CD14-positive monocyte (primary cell): ENCODE data around the gene C6orf163. TPM values are rescaled to one million over a fixed set of nuclear protein-coding genes. Genes with fewer than 3 reads are reported as not detected.

Experiments used
- DNase-seq, 3 donors: peaks; one replicate each; pipeline ENCODE4 v3.0.0-alpha.2; 2011 to 2022
- H2AFZ ChIP-seq: 2 replicates; pipeline ENCODE4 v1.6.0; 2012; ENCODE audit warnings: mild to moderate bottlenecking, low read depth, low read length, inconsistent platforms; ENCODE audit not compliant: insufficient read depth, poor library complexity, severe bottlenecking
- H3K27ac ChIP-seq, 2 donors: 1 replicate in 1 of 2; 2 replicates in 1 of 2; pipeline ENCODE4 v1.5.1; 2012 to 2013; ENCODE audit warnings: low read length in 2 of 2, control low read depth in 1 of 2, inconsistent platforms in 1 of 2, low read depth in 1 of 2, mild to moderate bottlenecking in 1 of 2
- H3K27me3 ChIP-seq, 2 donors: one replicate each; pipeline versions ENCODE4 v1.6.0 to v1.6.1; 2011 to 2013; ENCODE audit warnings: low read length in 2 of 2; ENCODE audit not compliant: control insufficient read depth in 2 of 2, insufficient read depth in 2 of 2
- H3K36me3 ChIP-seq, 2 donors: replicated peaks in 1 of 2; 1 replicate in 1 of 2; 2 replicates in 1 of 2; pipeline versions ENCODE4 v1.5.1 to v1.6.1; 2012 to 2013; ENCODE audit warnings: low read length in 2 of 2, control low read depth in 1 of 2, inconsistent platforms in 1 of 2, mild to moderate bottlenecking in 1 of 2; ENCODE audit not compliant: insufficient read depth in 2 of 2, control insufficient read depth in 1 of 2
- H3K4me1 ChIP-seq, 2 donors: 1 replicate in 1 of 2; 2 replicates in 1 of 2; pipeline versions ENCODE4 v1.5.1 to v1.6.1; 2012 to 2013; ENCODE audit warnings: low read length in 2 of 2, control low read depth in 1 of 2, inconsistent platforms in 1 of 2, mild to moderate bottlenecking in 1 of 2, moderate library complexity in 1 of 2; ENCODE audit not compliant: insufficient read depth in 2 of 2, control insufficient read depth in 1 of 2
- H3K4me2 ChIP-seq: replicated peaks from 2 replicates; pipeline ENCODE3; 2012; ENCODE audit warnings: low read length, moderate library complexity, mild to moderate bottlenecking; ENCODE audit not compliant: poor library complexity, severe bottlenecking; ENCODE audit errors: extremely low read depth
- H3K4me3 ChIP-seq, 3 experiments: fragments of 200-600 bp in 1 of 3; sonication (generic) in 1 of 3; replicated peaks in 1 of 3; 1 replicate in 2 of 3; 2 replicates in 1 of 3; pipeline ENCODE4 v1.5.1; 2011 to 2013; ENCODE audit warnings: low read length in 3 of 3, mild to moderate bottlenecking in 3 of 3, control low read depth in 2 of 3, low read depth in 2 of 3, inconsistent platforms in 1 of 3, moderate library complexity in 1 of 3
- H3K79me2 ChIP-seq: 2 replicates; pipeline ENCODE4 v1.6.0; 2012; ENCODE audit warnings: mild to moderate bottlenecking, control low read depth, inconsistent platforms, low read length, moderate library complexity; ENCODE audit not compliant: insufficient read depth
- H3K9ac ChIP-seq: 2 replicates; pipeline ENCODE4 v1.6.0; 2017; ENCODE audit warnings: low read length, mild to moderate bottlenecking; ENCODE audit not compliant: insufficient read depth, poor library complexity, severe bottlenecking
- H3K9me3 ChIP-seq, 2 donors: replicated peaks in 1 of 2; 1 replicate in 1 of 2; 2 replicates in 1 of 2; pipeline versions ENCODE4 v1.5.1 to v1.6.1; 2012 to 2013; ENCODE audit warnings: low read length in 2 of 2, control low read depth in 1 of 2; ENCODE audit not compliant: control insufficient read depth in 1 of 2, insufficient read depth in 1 of 2
- H4K20me1 ChIP-seq: 2 replicates; pipeline ENCODE4 v1.6.0; 2012; ENCODE audit warnings: mild to moderate bottlenecking, low read length, control low read depth, moderate library complexity; ENCODE audit not compliant: insufficient read depth
- H3K27ac Mint-ChIP-seq, 7 donors: one replicate each; pipeline ENCODE4 v1.8.0; 2020; ENCODE audit warnings: mild to moderate bottlenecking in 7 of 7, mixed read lengths in 7 of 7, moderate library complexity in 6 of 7, inconsistent platforms in 2 of 7
- H3K27me3 Mint-ChIP-seq, 3 donors: one replicate each; pipeline ENCODE4 v1.8.0; 2021 to 2022; ENCODE audit warnings: low read depth in 3 of 3, mild to moderate bottlenecking in 3 of 3, mixed read lengths in 3 of 3, moderate library complexity in 3 of 3, inconsistent platforms in 1 of 3
- H3K36me3 Mint-ChIP-seq, 2 donors: one replicate each; pipeline ENCODE4 v1.8.0; 2020; ENCODE audit warnings: mixed read lengths in 2 of 2, inconsistent platforms in 1 of 2, mild to moderate bottlenecking in 1 of 2
- H3K4me1 Mint-ChIP-seq: one replicate; pipeline ENCODE4 v1.8.0; 2020; ENCODE audit warnings: mild to moderate bottlenecking, mixed read lengths
- H3K4me3 Mint-ChIP-seq, 2 donors: one replicate each; pipeline ENCODE4 v1.8.0; 2020; ENCODE audit warnings: mild to moderate bottlenecking in 2 of 2, mixed read lengths in 2 of 2, moderate library complexity in 1 of 2
- H3K9me3 Mint-ChIP-seq, 7 donors: one replicate each; pipeline ENCODE4 v1.8.0; 2020 to 2022; ENCODE audit warnings: mixed read lengths in 7 of 7, mild to moderate bottlenecking in 6 of 7, moderate library complexity in 6 of 7, inconsistent platforms in 2 of 7
- CTCF ChIP-seq: fragments of 200-600 bp; IDR thresholded peaks from one replicate; pipeline ENCODE4 v1.8.0; 2022; ENCODE audit warnings: antibody characterized with exemption, mild to moderate bottlenecking
- WGBS: methylation state at CpG from one replicate; pipeline ENCODE4 v1.1.5; 2013; ENCODE audit warnings: missing lambda C conversion rate; ENCODE audit not compliant: insufficient coverage; 5-methylcytosine and 5-hydroxymethylcytosine counted together
- intact Hi-C, 2 donors: fragments of 100-400 bp; cut with micrococcal nuclease; formaldehyde crosslinking; loops; one replicate each; pipeline versions ENCODE4 v1.15.0 to v1.15.1; 2023
- polyA plus RNA-seq, 3 donors: library from polyadenylated mRNA; depleted of rRNA in 1 of 3; unstranded in 2 of 3; stranded (reverse) in 1 of 3; fragments of 300-500 nt in 2 of 3; fragments of >200 nt in 1 of 3; fragmentation: Illumina TruSeq in 2 of 3; gene quantifications; 1 replicate in 2 of 3; 2 replicates in 1 of 3; pipeline ENCODE4 v1.2.3, GENCODE V29; 2012 to 2021

The C6orf163 gene
- polyA plus RNA-seq, 3 donors = 0.26 to 0.27 TPM; not detected in 1

DNA sequence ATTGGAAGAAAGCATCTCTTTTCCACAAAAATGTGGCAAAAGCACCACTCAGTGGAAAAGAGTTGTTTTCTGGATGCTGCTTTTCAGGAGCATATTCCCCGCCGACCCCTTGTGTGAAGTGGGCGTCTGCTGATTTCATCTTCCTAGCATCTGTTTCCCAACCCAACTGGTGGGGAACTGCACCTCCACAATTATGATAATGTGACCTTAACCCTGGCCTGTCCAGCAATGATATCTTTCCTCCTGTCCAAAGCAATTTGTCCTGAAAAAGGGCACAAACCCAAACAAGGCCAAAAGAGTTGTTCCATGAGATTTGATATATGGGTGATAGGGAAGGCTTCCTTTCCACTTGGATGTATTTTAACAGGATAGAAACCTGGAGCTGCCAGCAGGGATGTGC, 29.5 kb upstream of the C6orf163 start:
- Histone ChIP-seq H3K4me3 (no peak overlapping the region), H3K27me3 (peaks cover 0 to 6% of the 10 kb centered on the region in 2 donors), H3K36me3 (no peaks in the 10 kb centered on the region), H3K9ac (no peak overlapping the region), H3K4me1 (no peaks in the 10 kb centered on the region), H4K20me1 (no peaks in the 10 kb centered on the region), H3K79me2 (no peaks in the 10 kb centered on the region), H2AFZ (no peak overlapping the region), H3K27ac (no peak overlapping the region), H3K9me3 (no peaks in the 10 kb centered on the region), H3K4me2 (no peak overlapping the region)
- WGBS = no CpG with 5 or more reads among the region's 3 CpGs
- intact Hi-C loops = no loop called here
- no peak for TF ChIP-seq CTCF
- Mint-ChIP-seq H3K27ac (no peak overlapping the region), H3K4me3 (no peak overlapping the region), H3K9me3 (peaks cover 0 to 2% (median 1%) of the 10 kb centered on the region in 7 donors), H3K36me3 (no peaks in the 10 kb centered on the region), H3K4me1 (no peaks in the 10 kb centered on the region), H3K27me3 (peaks cover 14 to 20% (median 17%) of the 10 kb centered on the region in 3 donors)
- no peak for DNase-seq

- Histone ChIP-seq H3K36me3 (no peaks in the 10 kb centered on the region), H4K20me1 (no peaks in the 10 kb centered on the region), H3K4me3 (no peak overlapping the region), H3K27ac (no peak overlapping the region), H3K27me3 (peaks cover 0 to 1% of the 10 kb centered on the region in 2 donors), H3K4me2 (no peak overlapping the region), H3K9me3 (no peaks in the 10 kb centered on the region), H3K79me2 (no peaks in the 10 kb centered on the region), H2AFZ (no peak overlapping the region), H3K9ac (no peak overlapping the region), H3K4me1 (peaks cover 7% of the 10 kb centered on the region in 2 donors)
- H3K4me3 Mint-ChIP-seq = no peak overlapping the region
- no peaks in the 10 kb centered on the region for H3K36me3 Mint-ChIP-seq
- intact Hi-C loops = no loop called here
- H3K27me3 Mint-ChIP-seq = peaks cover 3 to 10% (median 9%) of the 10 kb centered on the region in 3 donors
- H3K27ac Mint-ChIP-seq = no peak overlapping the region
- peaks cover 11% of the 10 kb centered on the region for H3K4me1 Mint-ChIP-seq
- TF ChIP-seq CTCF = no peak
- 100% methylated on average over 1 of the region's 3 CpGs for WGBS
- no peak for DNase-seq
- H3K9me3 Mint-ChIP-seq = peaks cover 2 to 8% (median 5%) of the 10 kb centered on the region in 7 donors
Observed at GRCh38 chr6:87319271-87319987, 25.2 kb upstream of the C6orf163 start.
